CD4-positive, alpha-beta T cell treated with Interleukin-10 for 1 hour (primary cell): ENCODE measurements around the gene HCFC1R1.
"Not testable (repeated sequence)": the region's sequence is repeated elsewhere in the genome, so short reads cannot be mapped to it uniquely, and the experiment has no call there.

Source experiments
- DNase-seq: peaks from one replicate; pipeline ENCODE4 v3.0.0-alpha.2; 2020

HCFC1R1 gene

GRCh38 chr16:3023669-3024478 is at the start of gene HCFC1R1, which contains the start of gene THOC6:
Gene HCFC1R1, minus strand, starts transcription at chr16:3023942. Its CDS starts 1 bp downstream, at chr16:3023941.
Gene THOC6, plus strand, starts transcription at chr16:3024035. Its CDS starts 292 bp downstream, at chr16:3024327.
- DNase-seq, result peak; percentile 96

- DNase-seq, result no peak
Measured at GRCh38 chr16:3073448-3073847, 49.7 kb upstream of the HCFC1R1 start.

- DNase-seq, result peak; percentile 64
Measured at GRCh38 chr16:3072576-3073263, 49.0 kb upstream of the HCFC1R1 start.

- peak; percentile 60 for DNase-seq
Measured at GRCh38 chr16:3072148-3072547, 48.4 kb upstream of the HCFC1R1 start.

- peak; percentile 47 for DNase-seq
Measured at GRCh38 chr16:3071655-3072054, 47.9 kb upstream of the HCFC1R1 start.

- peak; percentile 55 for DNase-seq
Measured at GRCh38 chr16:3070608-3071111, 46.9 kb upstream of the HCFC1R1 start.

GRCh38 chr16:3069146-3069545 is 45.4 kb upstream of the HCFC1R1 start:
- DNase-seq, result not testable (repeated sequence)

- DNase-seq, result peak; percentile 52
Measured at GRCh38 chr16:3068487-3068886, 44.7 kb upstream of the HCFC1R1 start.

- DNase-seq, result no peak
Measured at GRCh38 chr16:3066440-3066748, 42.7 kb upstream of the HCFC1R1 start.

- no peak for DNase-seq
Measured at GRCh38 chr16:3065742-3066439, 42.1 kb upstream of the HCFC1R1 start.

GRCh38 chr16:3065069-3065741 is 41.5 kb upstream of the HCFC1R1 start, which contains the start of gene IL32:
Gene IL32, plus strand, starts transcription at chr16:3065640. Its CDS starts 172 bp downstream, at chr16:3065812.
- peak; percentile 89 for DNase-seq

GRCh38 chr16:3063625-3064386 is 40.1 kb upstream of the HCFC1R1 start:
- DNase-seq, result no peak

- no peak for DNase-seq
Measured at GRCh38 chr16:3062553-3062952, 38.8 kb upstream of the HCFC1R1 start.

- no peak for DNase-seq
Measured at GRCh38 chr16:3060339-3061127, 36.8 kb upstream of the HCFC1R1 start.

- DNase-seq, result no peak
Measured at GRCh38 chr16:3059723-3060242, 36.0 kb upstream of the HCFC1R1 start.

- peak; percentile 90 for DNase-seq
Measured at GRCh38 chr16:3059041-3059722, 35.4 kb upstream of the HCFC1R1 start.

GRCh38 chr16:3058139-3059030 is 34.6 kb upstream of the HCFC1R1 start:
- DNase-seq, result peak; percentile 61

GRCh38 chr16:3057181-3058138 is 33.7 kb upstream of the HCFC1R1 start:
- DNase-seq, result no peak
